ENCODE results near the gene FAF1. TPM values are rescaled to one million over a fixed set of nuclear protein-coding genes. Genes with fewer than 3 reads are reported as not detected.

The FAF1 gene
- total RNA-seq, 1 experiment from 2014 or later, result 109 TPM

- TF ChIP-seq EZH2 (IDR thresholded peaks at IDR 0.05; ENCODE audit: borderline replicate concordance, low read depth, low read length, poor library complexity, severe bottlenecking) (no peak), CTCF (conservative IDR thresholded peaks at IDR 0.05; ENCODE audit: low read depth, low read length) (no peak)
- ChIA-PET POLR2A (ENCODE audit: low non-redundant PET) (no interaction called here), CTCF (no interaction called here)
- no TSS peak for BruUV-seq (replicated peaks)
- no peaks in the 10 kb centered on the region for H3K27me3 ChIP-seq (replicated peaks; ENCODE audit: insufficient read depth, low read depth, low read length, poor library complexity)
- H3K27ac ChIP-seq (ENCODE audit: low read depth, low read length, poor library complexity, severe bottlenecking), result no peak overlapping the region
- H3K4me3 ChIP-seq (ENCODE audit: low read depth, low read length, poor library complexity, severe bottlenecking), result no peak overlapping the region
- no peak for DNase-seq (ENCODE audit: low spot score)
- peaks cover 2% of the 10 kb centered on the region for H3K36me3 ChIP-seq (ENCODE audit: insufficient read depth, low read length, poor library complexity, severe bottlenecking)
- intact Hi-C loops (cut with micrococcal nuclease; ENCODE audit: unreplicated experiment), result no loop called here
- peaks cover 8% of the 10 kb centered on the region for H3K9me3 ChIP-seq (ENCODE audit: low read depth, low read length, poor library complexity, severe bottlenecking)
- H3K4me1 ChIP-seq (ENCODE audit: insufficient read depth, low read length, poor library complexity, severe bottlenecking), result no peaks in the 10 kb centered on the region
Observed at GRCh38 chr1:50502147-50502546, 457.9 kb downstream of the FAF1 start.

GRCh38 chr1:50497007-50497406, 463.1 kb downstream of the FAF1 start:
- TF ChIP-seq EZH2 (IDR thresholded peaks at IDR 0.05; ENCODE audit: borderline replicate concordance, low read depth, low read length, poor library complexity, severe bottlenecking), result no peak
- no peak for TF ChIP-seq CTCF (conservative IDR thresholded peaks at IDR 0.05; ENCODE audit: low read depth, low read length)
- peaks cover 14% of the 10 kb centered on the region for H3K36me3 ChIP-seq (ENCODE audit: insufficient read depth, low read length, poor library complexity, severe bottlenecking)
- POLR2A ChIA-PET (ENCODE audit: low non-redundant PET), result no interaction called here
- peaks cover 17% of the 10 kb centered on the region for H3K9me3 ChIP-seq (ENCODE audit: low read depth, low read length, poor library complexity, severe bottlenecking)
- no peak overlapping the region for H3K4me3 ChIP-seq (ENCODE audit: low read depth, low read length, poor library complexity, severe bottlenecking)
- DNase-seq (ENCODE audit: low spot score), result no peak
- no peaks in the 10 kb centered on the region for H3K4me1 ChIP-seq (ENCODE audit: insufficient read depth, low read length, poor library complexity, severe bottlenecking)
- intact Hi-C loops (cut with micrococcal nuclease; ENCODE audit: unreplicated experiment), result no loop called here
- CTCF ChIA-PET, result no interaction called here
- H3K27me3 ChIP-seq (replicated peaks; ENCODE audit: insufficient read depth, low read depth, low read length, poor library complexity), result no peaks in the 10 kb centered on the region
- BruUV-seq (replicated peaks), result no TSS peak
- no peak overlapping the region for H3K27ac ChIP-seq (ENCODE audit: low read depth, low read length, poor library complexity, severe bottlenecking)

DNA sequence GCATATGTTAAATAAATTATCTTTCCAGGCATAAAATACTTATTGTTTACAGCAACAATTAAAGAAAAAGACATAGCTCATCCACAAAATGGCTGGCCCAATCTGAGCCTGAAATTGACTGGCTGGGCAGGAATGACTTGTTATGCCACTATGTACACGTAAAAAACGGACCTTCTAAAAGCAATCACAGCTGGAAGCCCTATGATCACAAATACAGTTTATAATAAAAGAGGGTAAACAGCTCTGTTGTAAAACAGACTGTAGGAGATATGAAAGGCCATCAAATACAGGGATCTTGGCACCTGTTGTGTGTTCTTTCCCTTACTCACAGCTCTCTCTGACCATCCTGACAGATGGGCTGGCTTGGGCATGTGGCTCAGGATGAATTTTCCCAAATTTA, 466.4 kb downstream of the FAF1 start:
- intact Hi-C loops (cut with micrococcal nuclease; ENCODE audit: unreplicated experiment), result no loop called here
- H3K27ac ChIP-seq (ENCODE audit: low read depth, low read length, poor library complexity, severe bottlenecking), result no peak overlapping the region
- H3K9me3 ChIP-seq (ENCODE audit: low read depth, low read length, poor library complexity, severe bottlenecking), result peaks cover 17% of the 10 kb centered on the region
- no TSS peak for BruUV-seq (replicated peaks)
- TF ChIP-seq CTCF (conservative IDR thresholded peaks at IDR 0.05; ENCODE audit: low read depth, low read length), result no peak
- TF ChIP-seq EZH2 (IDR thresholded peaks at IDR 0.05; ENCODE audit: borderline replicate concordance, low read depth, low read length, poor library complexity, severe bottlenecking), result no peak
- no peaks in the 10 kb centered on the region for H3K4me1 ChIP-seq (ENCODE audit: insufficient read depth, low read length, poor library complexity, severe bottlenecking)
- ChIA-PET POLR2A (ENCODE audit: low non-redundant PET) (no interaction called here), CTCF (no interaction called here)
- DNase-seq (ENCODE audit: low spot score), result no peak
- H3K4me3 ChIP-seq (ENCODE audit: low read depth, low read length, poor library complexity, severe bottlenecking), result no peak overlapping the region
- H3K36me3 ChIP-seq (ENCODE audit: insufficient read depth, low read length, poor library complexity, severe bottlenecking), result peaks cover 14% of the 10 kb centered on the region
- no peaks in the 10 kb centered on the region for H3K27me3 ChIP-seq (replicated peaks; ENCODE audit: insufficient read depth, low read depth, low read length, poor library complexity)
